Measurements from ENCODE around the gene ST7.

ST7 gene

GRCh38 chr7:117270371-117270770, 317.1 kb downstream of the ST7 start:
- no peak overlapping the region for H3K9ac ChIP-seq (ENCODE audit: low read depth, low read length, poor library complexity, severe bottlenecking)
- H2AFZ ChIP-seq (ENCODE audit: low read length), result no peak overlapping the region
- H3K9me2 ChIP-seq (replicated peaks; ENCODE audit: low read depth, low read length), result no peaks in the 10 kb centered on the region
- TF ChIP-seq EZH2phosphoT487 (IDR thresholded peaks at IDR 0.05; ENCODE audit: borderline replicate concordance), result no peak
- TF ChIP-seq, protein P1, sequence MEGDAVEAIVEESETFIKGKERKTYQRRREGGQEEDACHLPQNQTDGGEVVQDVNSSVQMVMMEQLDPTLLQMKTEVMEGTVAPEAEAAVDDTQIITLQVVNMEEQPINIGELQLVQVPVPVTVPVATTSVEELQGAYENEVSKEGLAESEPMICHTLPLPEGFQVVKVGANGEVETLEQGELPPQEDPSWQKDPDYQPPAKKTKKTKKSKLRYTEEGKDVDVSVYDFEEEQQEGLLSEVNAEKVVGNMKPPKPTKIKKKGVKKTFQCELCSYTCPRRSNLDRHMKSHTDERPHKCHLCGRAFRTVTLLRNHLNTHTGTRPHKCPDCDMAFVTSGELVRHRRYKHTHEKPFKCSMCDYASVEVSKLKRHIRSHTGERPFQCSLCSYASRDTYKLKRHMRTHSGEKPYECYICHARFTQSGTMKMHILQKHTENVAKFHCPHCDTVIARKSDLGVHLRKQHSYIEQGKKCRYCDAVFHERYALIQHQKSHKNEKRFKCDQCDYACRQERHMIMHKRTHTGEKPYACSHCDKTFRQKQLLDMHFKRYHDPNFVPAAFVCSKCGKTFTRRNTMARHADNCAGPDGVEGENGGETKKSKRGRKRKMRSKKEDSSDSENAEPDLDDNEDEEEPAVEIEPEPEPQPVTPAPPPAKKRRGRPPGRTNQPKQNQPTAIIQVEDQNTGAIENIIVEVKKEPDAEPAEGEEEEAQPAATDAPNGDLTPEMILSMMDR (conservative IDR thresholded peaks at IDR 0.05; ENCODE audit: low read length), result no peak
- H3K79me2 ChIP-seq (ENCODE audit: insufficient read depth, low read length), result no peaks in the 10 kb centered on the region
- H3K4me2 ChIP-seq (ENCODE audit: low read depth, low read length, poor library complexity, severe bottlenecking), result no peak overlapping the region
- H3F3A ChIP-seq (ENCODE audit: low read depth), result no peaks in the 10 kb centered on the region
- H3K36me3 ChIP-seq (ENCODE audit: insufficient read depth, low read length), result no peaks in the 10 kb centered on the region
- H3K4me3 ChIP-seq (ENCODE audit: low read length, poor library complexity, severe bottlenecking), result no peak overlapping the region
- no peaks in the 10 kb centered on the region for H3K4me1 ChIP-seq (ENCODE audit: insufficient read depth, low read length, poor library complexity, severe bottlenecking)
- H3K9me3 ChIP-seq (ENCODE audit: insufficient read depth, low read depth, low read length), result no peaks in the 10 kb centered on the region
- H3K27me3 ChIP-seq (ENCODE audit: insufficient read depth, low read length, poor library complexity, severe bottlenecking), result peaks cover 5% of the 10 kb centered on the region
- no peaks in the 10 kb centered on the region for H4K20me1 ChIP-seq (ENCODE audit: insufficient read depth, low read length, poor library complexity, severe bottlenecking)

DNA sequence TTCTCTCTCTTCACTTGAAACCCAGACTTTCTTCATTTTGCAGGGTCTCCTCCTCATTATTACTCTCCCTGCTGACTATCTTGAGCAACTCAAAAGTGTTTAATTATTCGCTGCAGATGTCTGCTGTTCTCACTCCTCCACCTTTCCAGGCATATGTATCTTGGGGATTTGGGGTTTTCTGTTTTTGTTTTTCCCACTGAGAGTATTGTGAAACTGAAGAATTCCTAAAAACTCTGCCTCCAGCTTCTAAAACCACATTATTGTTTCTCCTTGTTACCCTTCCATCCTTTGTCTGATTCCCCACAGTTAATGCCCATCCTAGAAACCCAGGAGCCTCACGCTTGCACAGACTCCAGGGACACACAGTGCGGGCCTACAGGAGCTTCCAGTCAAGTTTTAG, 318.3 kb downstream of the ST7 start:
- no peak overlapping the region for H2AFZ ChIP-seq (ENCODE audit: low read length)
- no peak overlapping the region for H3K4me3 ChIP-seq (ENCODE audit: low read length, poor library complexity, severe bottlenecking)

GRCh38 chr7:117272017-117272759, 318.9 kb downstream of the ST7 start:
- no peaks in the 10 kb centered on the region for H3K36me3 ChIP-seq (ENCODE audit: insufficient read depth, low read length)
- no peaks in the 10 kb centered on the region for H4K20me1 ChIP-seq (ENCODE audit: insufficient read depth, low read length, poor library complexity, severe bottlenecking)
- H2AFZ ChIP-seq (ENCODE audit: low read length), result no peak overlapping the region
- no peak overlapping the region for H3K4me2 ChIP-seq (ENCODE audit: low read depth, low read length, poor library complexity, severe bottlenecking)
- TF ChIP-seq EZH2phosphoT487 (IDR thresholded peaks at IDR 0.05; ENCODE audit: borderline replicate concordance), result no peak
- TF ChIP-seq, protein P1 (conservative IDR thresholded peaks at IDR 0.05; ENCODE audit: low read length), result no peak
- no peaks in the 10 kb centered on the region for H3K9me2 ChIP-seq (replicated peaks; ENCODE audit: low read depth, low read length)
- H3K79me2 ChIP-seq (ENCODE audit: insufficient read depth, low read length), result no peaks in the 10 kb centered on the region
- H3K9ac ChIP-seq (ENCODE audit: low read depth, low read length, poor library complexity, severe bottlenecking), result no peak overlapping the region
- no peaks in the 10 kb centered on the region for H3K4me1 ChIP-seq (ENCODE audit: insufficient read depth, low read length, poor library complexity, severe bottlenecking)
- H3K9me3 ChIP-seq (ENCODE audit: insufficient read depth, low read depth, low read length), result no peaks in the 10 kb centered on the region
- H3F3A ChIP-seq (ENCODE audit: low read depth), result no peaks in the 10 kb centered on the region
- no peak overlapping the region for H3K4me3 ChIP-seq (ENCODE audit: low read length, poor library complexity, severe bottlenecking)
- H3K27me3 ChIP-seq (ENCODE audit: insufficient read depth, low read length, poor library complexity, severe bottlenecking), result peaks cover 5% of the 10 kb centered on the region

More for the DNA sequence above, 318.3 kb downstream of the ST7 start:
- Histone ChIP-seq H3K9me3 (ENCODE audit: insufficient read depth, low read depth, low read length) (no peaks in the 10 kb centered on the region), H3K4me2 (ENCODE audit: low read depth, low read length, poor library complexity, severe bottlenecking) (no peak overlapping the region), H4K20me1 (ENCODE audit: insufficient read depth, low read length, poor library complexity, severe bottlenecking) (no peaks in the 10 kb centered on the region), H3K4me1 (ENCODE audit: insufficient read depth, low read length, poor library complexity, severe bottlenecking) (no peaks in the 10 kb centered on the region), H3K36me3 (ENCODE audit: insufficient read depth, low read length) (no peaks in the 10 kb centered on the region), H3K9ac (ENCODE audit: low read depth, low read length, poor library complexity, severe bottlenecking) (no peak overlapping the region), H3F3A (ENCODE audit: low read depth) (no peaks in the 10 kb centered on the region), H3K27me3 (ENCODE audit: insufficient read depth, low read length, poor library complexity, severe bottlenecking) (peaks cover 5% of the 10 kb centered on the region), H3K79me2 (ENCODE audit: insufficient read depth, low read length) (no peaks in the 10 kb centered on the region), H3K9me2 (replicated peaks; ENCODE audit: low read depth, low read length) (no peaks in the 10 kb centered on the region)
- TF ChIP-seq, protein P1 (conservative IDR thresholded peaks at IDR 0.05; ENCODE audit: low read length), result no peak
- TF ChIP-seq EZH2phosphoT487 (IDR thresholded peaks at IDR 0.05; ENCODE audit: borderline replicate concordance), result no peak
